Omental fat pad (tissue), 4 donors: ENCODE data around the gene CHCHD6. TPM values are rescaled to one million over a fixed set of nuclear protein-coding genes. Genes with fewer than 3 reads are reported as not detected.

ENCODE experiments used
- ATAC-seq: fragments of 150-250 bp; one replicate; pipeline ENCODE4 v1.9.1; 2016; ENCODE audit warnings: mild to moderate bottlenecking, moderate library complexity; ENCODE audit not compliant: low FRiP score
- DNase-seq: peaks from one replicate; pipeline ENCODE4 v3.0.0-alpha.2; 2019; ENCODE audit warnings: low spot score
- CTCF ChIP-seq, 3 donors: fragments of 450-650 bp; IDR thresholded peaks; one replicate each; pipeline ENCODE4 v1.5.1; 2016 to 2017; ENCODE audit warnings: antibody characterized with exemption in 3 of 3, mild to moderate bottlenecking in 3 of 3, moderate library complexity in 2 of 3
- total RNA-seq, 4 donors: library from RNA; depleted of rRNA; stranded (reverse); fragments of >200 nt; gene quantifications; one replicate each; pipeline ENCODE4 v1.1.0, GENCODE V29; 2016

Gene CHCHD6
- total RNA-seq, 4 donors from 2014 or later = 7.5 to 19.7 (median 11.5) TPM

GRCh38 chr3:126988451-126989021, 284.5 kb downstream of the CHCHD6 start:
- ATAC-seq (no peak), DNase-seq (no peak)
- TF ChIP-seq CTCF (IDR thresholded peaks at IDR 0.05) = no peak

GRCh38 chr3:126989316-126990023, 285.4 kb downstream of the CHCHD6 start:
- TF ChIP-seq CTCF (IDR thresholded peaks at IDR 0.05) = no peak
- ATAC-seq (no peak), DNase-seq (no peak)

GRCh38 chr3:126990024-126990700, 286.1 kb downstream of the CHCHD6 start:
- DNase-seq (no peak), ATAC-seq (no peak)
- no peak for TF ChIP-seq CTCF (IDR thresholded peaks at IDR 0.05)

GRCh38 chr3:126990890-126991289, 286.9 kb downstream of the CHCHD6 start:
- DNase-seq (no peak), ATAC-seq (no peak)
- no peak for TF ChIP-seq CTCF (IDR thresholded peaks at IDR 0.05)

GRCh38 chr3:126991366-126992200, 287.5 kb downstream of the CHCHD6 start:
- ATAC-seq (no peak), DNase-seq (no peak)
- TF ChIP-seq CTCF (IDR thresholded peaks at IDR 0.05) = no peak

GRCh38 chr3:126992216-126992615, 288.2 kb downstream of the CHCHD6 start:
- TF ChIP-seq CTCF (IDR thresholded peaks at IDR 0.05) = no peak
- DNase-seq = no peak

More at GRCh38 chr3:126992216-126992615, 288.2 kb downstream of the CHCHD6 start:
- no peak for ATAC-seq
